HG02852 (cell line): ENCODE measurements around the gene KIF6.

Experiments
- ATAC-seq: cut with Tn5 transposase; IDR thresholded peaks from one replicate; pipeline ENCODE4 v1.9.1; 2021; ENCODE audit warnings: mild to moderate bottlenecking, moderate library complexity; ENCODE audit not compliant: unreplicated experiment

KIF6 gene

DNA sequence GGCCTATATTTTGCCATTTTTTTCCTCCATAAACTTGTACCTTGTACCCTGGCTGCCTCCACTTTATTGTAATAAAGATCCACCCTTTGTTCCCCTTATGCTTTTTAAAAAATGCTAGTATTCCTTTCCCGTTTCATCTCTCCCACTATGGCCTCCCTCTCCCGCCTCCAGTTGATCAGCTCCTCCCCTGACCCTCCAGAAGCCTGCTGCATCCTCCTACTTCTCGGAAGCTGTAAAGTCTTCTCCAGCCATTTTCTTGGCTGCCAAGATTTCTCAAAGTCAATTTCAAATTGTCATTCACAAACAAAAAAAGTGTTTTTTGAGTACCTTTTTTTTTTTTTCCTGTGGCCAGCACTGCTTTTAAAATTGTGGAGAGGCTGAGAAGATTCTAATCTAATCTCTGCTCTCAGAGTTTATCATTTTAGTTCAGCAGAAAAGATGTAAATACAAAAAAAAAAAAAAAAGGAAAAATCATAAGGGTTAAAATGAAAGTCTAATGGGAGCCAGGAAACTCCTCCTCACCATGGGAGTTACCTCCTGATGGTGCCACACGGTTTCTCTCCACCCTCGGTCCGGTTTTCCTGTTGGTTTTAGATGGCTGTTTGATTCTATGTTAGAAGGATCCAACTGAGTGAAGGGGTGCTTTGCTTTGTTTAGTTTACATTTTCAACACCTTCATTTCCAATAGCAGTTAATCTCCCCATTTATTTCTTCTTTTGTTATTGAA, 299.7 kb downstream of the KIF6 start:
- no peak for ATAC-seq

DNA sequence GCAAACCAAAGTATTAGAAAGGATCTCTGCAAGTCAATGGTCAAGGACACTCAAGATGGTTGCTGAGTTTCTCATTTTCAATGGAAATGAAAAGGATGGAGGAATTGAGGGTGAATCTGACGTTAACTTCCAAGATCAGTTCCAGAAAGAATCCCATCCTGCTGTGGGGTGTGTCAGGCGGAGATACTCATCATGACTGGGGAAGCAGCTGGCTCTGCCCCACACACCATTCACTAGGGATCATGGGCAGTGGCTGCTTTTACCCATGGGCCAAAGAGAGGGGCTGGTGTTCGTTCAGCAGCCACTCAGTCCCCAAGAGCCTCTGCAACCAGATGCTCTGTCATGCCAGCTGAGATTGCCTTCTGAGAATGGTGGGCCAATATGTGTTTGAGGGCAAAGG, 300.4 kb downstream of the KIF6 start:
- no peak for ATAC-seq

DNA sequence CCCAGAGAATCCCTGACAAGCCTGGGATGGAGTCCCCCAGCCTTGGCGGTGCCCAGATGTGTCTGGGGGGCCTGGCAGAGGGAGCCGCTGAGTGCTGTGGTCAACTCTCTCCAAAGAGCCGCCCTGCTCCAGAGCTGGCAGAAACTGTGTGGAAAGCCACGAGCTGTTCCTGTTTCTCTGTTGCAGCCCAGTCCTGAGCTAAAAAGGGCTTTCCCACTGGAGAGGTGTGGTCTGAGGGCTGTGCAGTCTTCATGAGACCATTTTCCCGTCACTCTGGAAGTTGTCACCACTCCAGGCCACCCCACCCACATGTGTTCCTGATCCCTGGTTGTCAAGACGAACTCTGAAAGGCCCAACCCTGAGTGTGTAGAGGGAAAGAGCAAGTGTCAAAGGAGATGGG, 303.0 kb downstream of the KIF6 start:
- ATAC-seq = no peak

DNA sequence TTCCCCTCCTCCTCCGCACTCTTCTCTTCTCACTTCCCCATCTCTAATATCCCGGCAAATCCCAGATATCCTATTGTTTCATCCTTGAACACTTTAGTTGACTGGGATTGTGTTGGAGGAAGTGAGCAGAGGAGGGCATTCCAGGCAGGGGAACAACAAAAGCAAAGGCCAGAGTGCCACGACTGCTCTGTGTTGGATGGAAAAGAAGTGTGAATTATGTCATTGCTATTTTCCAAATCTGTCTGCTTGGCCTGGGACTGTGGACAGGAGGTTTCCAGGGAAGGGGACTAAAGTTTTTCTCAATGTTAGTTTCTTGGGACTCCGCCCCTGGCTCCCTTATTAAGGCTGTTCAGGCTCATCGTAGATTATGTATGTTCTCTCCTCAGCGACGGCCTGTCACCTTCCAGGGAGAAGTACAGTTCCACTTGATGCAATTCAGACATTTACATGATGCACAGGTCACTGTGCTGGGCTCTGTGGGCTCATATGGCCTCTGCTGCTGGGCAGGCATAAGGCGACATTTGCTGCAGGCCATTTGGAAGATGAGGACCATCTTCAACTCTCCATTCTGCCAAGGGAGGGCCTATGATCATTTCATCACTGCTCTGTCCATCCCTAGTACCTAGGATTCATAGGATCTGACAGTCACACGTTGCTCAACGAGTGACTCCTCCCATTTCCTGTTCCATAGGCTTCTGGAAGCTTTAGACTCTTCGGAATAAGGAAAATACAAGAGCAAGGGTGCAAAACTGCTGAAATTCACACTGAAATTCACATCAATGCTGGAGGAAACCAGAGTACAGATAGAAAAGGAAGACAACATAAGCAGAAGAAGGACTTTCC, 303.6 kb downstream of the KIF6 start:
- ATAC-seq = no peak

DNA sequence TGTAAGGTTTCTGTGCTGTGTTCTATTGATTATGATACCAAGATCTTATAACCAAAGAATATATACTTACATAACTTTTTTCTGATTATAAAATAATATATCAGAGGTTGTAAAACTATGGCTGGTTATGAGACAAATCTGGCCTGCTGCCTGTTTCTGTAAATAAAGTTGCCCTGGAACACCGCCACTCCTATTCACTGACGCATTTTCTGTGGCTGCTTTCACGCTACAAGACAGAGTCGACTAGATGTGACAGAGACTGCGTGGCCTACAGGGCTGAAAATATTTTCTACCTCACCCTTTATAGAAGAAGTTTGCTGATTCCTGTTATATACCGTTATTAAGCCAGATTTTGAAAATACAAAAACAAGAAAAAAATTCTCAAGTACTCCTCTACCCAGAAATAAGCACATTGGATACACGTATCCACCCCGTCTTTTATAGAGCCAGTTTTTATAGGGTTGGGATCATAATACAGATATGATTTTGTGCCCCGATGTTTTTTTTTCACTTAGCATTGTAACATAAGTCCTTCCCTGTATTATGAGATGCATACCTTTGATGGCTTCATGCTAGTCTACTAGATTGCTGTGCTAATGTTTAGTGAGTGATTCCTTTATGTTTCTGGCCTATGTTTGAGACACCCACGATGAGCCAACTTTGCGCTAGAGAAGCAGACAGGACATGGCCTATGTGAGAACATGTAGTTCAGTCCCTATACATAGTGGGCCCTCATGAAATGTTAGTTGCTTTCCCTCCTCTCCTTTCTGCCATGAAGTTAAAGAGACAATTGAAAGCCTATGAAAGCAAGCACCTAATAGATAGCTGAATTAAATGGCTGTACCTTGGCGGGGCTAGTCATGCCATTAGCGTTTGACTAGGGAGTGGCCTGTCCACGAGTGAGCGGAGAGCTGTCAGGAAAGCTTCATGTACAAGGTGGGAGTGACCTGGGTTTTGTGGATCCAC, 304.6 kb downstream of the KIF6 start:
- ATAC-seq = no peak

DNA sequence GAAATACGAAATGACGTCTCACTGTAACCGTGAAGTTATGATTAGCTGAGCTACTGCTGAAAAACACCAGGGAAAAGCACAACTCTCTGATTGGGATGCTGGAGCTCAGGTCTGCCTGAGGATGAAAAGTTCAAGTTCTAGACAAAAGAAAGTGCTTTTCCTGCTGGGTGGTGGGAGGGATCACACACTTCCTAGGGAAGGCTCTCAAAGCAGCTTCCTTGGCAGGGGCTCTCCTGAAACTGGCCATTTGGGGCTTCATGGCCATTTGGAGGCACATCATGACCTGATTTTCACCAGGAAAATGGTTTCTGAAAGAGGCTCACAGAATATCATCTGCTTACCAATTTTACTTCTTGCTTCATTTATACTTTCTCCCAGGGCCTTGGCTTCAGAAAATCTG, 305.6 kb downstream of the KIF6 start:
- no peak for ATAC-seq

- no peak for ATAC-seq
These were observed 307.8 kb downstream of the KIF6 start for GRCh38 chr6:39417440-39417839.

DNA sequence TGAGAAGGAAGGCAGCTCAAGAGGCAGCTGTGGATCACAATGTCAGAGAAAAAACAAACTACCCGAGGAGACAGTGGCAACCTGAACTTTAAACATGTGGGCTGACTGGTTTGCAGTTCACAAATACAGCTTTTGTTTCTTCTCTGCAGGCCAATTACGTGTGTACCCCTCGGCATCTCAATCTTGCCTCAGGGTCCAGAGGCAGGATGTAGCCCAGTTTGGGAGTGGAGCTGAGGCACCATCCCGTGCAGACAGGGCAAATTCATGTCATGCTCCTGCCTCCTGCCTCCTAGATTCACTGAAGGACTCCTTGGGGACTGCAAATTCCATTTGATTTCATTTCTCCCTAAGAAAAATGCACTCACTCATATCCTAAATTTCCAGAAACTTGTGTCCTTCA, 308.5 kb downstream of the KIF6 start:
- ATAC-seq = no peak

- no peak for ATAC-seq
These were observed 309.2 kb downstream of the KIF6 start for GRCh38 chr6:39416026-39416425.

DNA sequence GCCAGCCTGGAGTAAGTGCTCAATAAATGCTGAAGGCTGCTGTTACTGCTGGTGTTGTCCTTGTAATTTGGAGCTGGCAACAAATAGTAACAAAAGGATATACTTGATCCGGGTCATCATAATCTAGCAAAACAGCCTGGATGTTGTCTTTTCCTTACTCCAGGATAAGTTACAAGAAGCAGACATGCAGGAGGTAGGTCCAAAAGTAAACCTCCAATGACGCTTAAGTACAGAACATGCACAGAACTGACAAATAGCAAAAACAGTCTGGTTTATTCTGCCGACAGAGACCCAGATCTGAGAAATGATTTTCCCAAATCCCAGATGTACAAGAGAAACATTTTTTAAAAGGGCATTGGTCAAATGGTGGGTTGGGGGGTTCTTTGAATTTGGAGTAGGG, 309.7 kb downstream of the KIF6 start:
- ATAC-seq = no peak

DNA sequence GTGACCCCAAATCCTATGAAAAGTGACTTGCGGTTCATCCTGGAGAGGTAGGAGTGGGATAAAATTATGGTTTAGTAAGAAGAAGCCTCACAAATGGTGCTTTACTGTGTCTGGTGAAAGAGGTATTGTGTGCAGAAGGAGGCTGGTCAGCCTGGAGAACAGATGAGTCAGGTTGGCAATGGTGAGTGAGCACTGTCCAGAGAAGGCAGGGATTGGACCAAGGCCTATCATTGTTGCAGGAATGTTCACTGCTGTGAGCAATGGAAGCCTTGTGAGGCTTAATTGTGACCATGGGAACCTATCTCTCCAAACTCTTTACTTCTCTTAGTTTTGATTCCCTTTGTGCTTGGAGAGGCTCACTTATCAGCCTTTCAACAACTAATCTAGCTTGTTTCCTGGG, 313.7 kb downstream of the KIF6 start:
- ATAC-seq = no peak

DNA sequence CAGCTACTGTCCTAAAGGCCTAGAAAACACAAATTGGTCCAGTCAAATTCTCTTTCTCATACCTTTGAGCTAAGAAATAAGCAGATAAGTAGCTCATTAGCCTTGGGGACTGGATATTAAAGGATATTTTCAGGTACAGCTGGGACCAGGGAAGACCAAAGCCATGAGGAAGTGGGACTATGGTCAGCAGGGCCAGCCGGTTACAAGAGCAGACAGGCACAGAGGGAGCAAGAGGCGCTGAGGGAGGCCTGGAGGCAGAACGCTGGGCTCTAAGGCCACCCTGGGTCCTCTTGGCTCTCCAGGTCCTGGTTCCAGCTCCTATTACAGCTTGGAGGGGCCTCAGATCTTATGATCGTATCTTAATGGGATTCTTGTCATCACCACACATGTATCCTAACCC, 314.2 kb downstream of the KIF6 start:
- no peak for ATAC-seq

GRCh38 chr6:39409889-39410288, 315.3 kb downstream of the KIF6 start:
- ATAC-seq = no peak

GRCh38 chr6:39407446-39407993, 317.7 kb downstream of the KIF6 start:
- peak; percentile 92 for ATAC-seq

DNA sequence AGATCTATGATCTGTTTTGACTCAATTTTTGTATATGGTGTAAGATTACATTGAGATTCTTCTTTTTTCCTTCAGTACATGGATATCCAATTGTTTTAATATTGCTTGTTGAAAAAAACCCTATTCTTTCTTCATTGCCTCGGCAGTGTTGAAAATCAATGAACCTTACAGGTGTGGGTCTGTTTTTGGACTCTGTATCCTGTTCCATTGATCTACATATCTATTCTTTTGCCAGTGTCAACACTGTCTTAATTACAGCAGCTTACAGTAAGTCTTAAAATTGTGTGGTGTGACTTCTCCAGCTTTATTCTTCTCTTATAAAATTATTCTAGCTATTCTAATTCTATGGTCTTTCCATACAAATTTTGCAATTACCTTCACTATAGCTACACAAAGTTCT, 320.9 kb downstream of the KIF6 start:
- ATAC-seq = no peak

DNA sequence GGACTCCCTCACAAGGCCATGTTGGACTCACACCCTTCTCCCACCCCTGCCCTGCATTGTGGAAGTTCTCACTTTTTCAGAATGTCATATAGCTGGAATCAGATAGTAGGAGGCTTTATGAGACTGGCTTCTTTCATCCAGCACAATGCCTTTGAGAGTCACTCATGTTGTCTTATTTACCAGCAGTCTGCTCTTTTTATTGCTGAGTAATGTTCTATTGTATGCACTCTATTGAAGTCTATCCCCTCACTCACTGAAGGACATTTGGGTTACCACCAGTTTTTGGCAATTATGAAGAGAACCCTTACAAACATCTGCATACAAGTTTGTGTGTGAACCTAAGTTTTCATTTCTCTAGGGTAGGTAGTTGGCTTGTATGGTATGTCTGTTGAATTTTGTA, 321.9 kb downstream of the KIF6 start:
- ATAC-seq = no peak

DNA sequence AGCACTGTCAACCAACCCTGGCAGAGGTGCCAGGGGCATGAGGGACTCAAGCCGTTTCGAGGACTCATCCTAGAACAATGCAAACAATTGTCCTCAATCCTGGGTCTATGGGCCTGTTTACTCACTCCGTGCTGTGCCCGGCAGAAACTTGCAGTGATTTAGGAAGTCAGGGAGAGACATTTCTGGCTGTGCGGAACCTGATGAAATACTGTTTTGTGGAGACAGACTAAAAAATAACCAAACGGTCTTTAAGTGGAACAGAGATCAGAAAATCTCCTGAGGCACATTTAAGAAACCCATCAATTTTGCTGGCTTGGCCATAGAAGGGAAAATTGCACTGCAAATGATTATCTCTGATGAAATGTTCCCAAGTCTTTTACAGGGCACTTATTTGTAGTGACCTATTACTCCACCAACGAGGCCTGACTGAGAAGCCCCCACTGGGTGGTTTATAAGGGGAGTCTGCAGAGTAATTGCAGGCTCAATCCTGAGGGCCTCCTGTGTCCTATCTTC, 322.9 kb downstream of the KIF6 start:
- ATAC-seq = no peak

GRCh38 chr6:39401376-39401775, 323.8 kb downstream of the KIF6 start:
- no peak for ATAC-seq

DNA sequence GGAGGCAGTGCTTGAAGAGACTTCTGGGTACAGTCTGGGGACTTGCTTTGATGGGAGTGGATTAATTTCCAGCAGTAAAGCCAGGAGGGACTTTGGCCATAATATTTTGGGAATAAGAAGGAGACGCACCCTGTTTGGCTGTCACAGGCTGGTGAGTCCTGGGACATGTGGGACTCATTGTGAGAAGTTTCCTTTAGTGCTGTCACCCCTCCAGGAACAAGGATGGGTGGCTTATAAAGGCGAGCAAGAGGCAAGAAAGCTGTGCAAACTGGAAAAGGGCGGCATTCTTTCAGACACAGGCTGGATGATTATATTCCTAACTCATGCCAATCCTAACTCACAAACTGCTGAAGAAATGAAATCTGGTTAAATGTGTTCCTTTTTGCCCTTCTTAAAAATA, 325.2 kb downstream of the KIF6 start:
- no peak for ATAC-seq

DNA sequence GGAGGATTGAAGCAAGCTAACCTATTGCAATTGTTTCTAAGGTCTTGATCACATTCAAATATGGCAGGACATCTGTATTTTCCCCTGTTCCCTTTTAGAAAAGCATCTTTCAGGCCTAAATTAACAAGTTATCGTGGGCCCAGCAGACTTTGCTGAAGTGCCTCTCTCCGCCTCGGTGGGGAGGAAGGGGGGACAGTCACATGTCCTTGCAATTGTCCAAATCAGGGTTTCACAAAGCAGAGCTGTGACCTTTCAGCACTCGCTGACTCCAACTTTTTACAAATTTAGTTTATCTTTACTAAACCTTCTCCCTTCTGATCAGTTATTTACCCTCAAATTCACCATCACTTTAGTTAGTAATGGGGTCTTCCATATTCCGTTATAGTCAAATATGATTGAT, 328.4 kb downstream of the KIF6 start:
- no peak for ATAC-seq

DNA sequence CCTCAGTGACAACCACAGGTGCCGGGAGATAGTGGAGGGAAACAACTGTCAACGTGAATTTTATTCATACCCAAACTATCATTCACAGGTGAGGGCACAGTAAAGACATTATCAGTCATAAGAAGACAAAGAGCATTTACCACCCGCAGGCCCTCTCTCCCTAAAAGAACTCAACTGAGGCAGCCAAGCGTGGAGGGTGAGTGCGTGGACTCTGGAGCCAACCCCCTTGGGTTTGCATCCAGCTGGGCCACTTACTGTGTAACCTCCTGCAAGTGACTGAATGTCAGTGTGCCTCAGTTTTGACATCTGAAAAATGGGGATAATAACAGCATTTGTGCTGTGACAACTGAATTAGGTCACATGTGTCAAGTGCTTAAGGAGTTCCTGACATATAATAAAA, 332.1 kb downstream of the KIF6 start:
- ATAC-seq = no peak
